SK-N-SH (cell line): ENCODE results near the gene CNTN2. TPM values are rescaled to one million over a fixed set of nuclear protein-coding genes. Genes with fewer than 3 reads are reported as not detected.

Source experiments
- CTCF ChIA-PET: fragments of 300-600, 350-600 bp; formaldehyde crosslinking; extraction: SDS; loops from one replicate; lab custom pipeline; 2021; lab: Yijun Ruan, JAX
- POLR2A ChIA-PET: fragments of 350-600 bp; sonication (Branson Sonifier 250); formaldehyde crosslinking; extraction: SDS; loops from one replicate; lab custom pipeline; 2020; ENCODE audit warnings: antibody characterized with exemption, inconsistent platforms; lab: Yijun Ruan, JAX
- DNase-seq: peaks from one replicate; pipeline ENCODE4 v3.0.0; 2012
- H2AFZ ChIP-seq: fragments of 200-600 bp; sonication (generic); 2 replicates; pipeline ENCODE4 v1.8.1; 2016; ENCODE audit warnings: antibody characterized with exemption, mild to moderate bottlenecking, low read depth
- H3F3A ChIP-seq: fragments of 200-600 bp; sonication (generic); replicated peaks from 2 replicates; pipeline ENCODE3; 2016; ENCODE audit warnings: antibody characterized with exemption, mild to moderate bottlenecking; ENCODE audit not compliant: insufficient read depth
- H3K27ac ChIP-seq, 2 experiments: fragments of 200-500 bp in 1 of 2; fragments of 200-600 bp in 1 of 2; sonication (Bioruptor generic) in 1 of 2; sonication (generic), shearing (Covaris generic) in 1 of 2; 2 replicates each; pipeline versions ENCODE4 v1.5.1 to v1.6.1; 2014 to 2016; ENCODE audit warnings: low read depth in 2 of 2, inconsistent platforms in 1 of 2, low read length in 1 of 2, mild to moderate bottlenecking in 1 of 2, mixed read lengths in 1 of 2
- H3K27me3 ChIP-seq: fragments of 200-600 bp; sonication (generic), shearing (Covaris generic); 2 replicates; pipeline ENCODE4 v1.6.1; 2016; ENCODE audit warnings: mixed run types; ENCODE audit not compliant: insufficient read depth
- H3K36me3 ChIP-seq, 2 experiments: fragments of 200-500 bp in 1 of 2; fragments of 200-600 bp in 1 of 2; sonication (Bioruptor generic) in 1 of 2; sonication (generic) in 1 of 2; replicated peaks in 1 of 2; 2 replicates each; pipeline versions ENCODE3 to v1.5.1; 2014 to 2016; ENCODE audit warnings: low read length in 1 of 2, mild to moderate bottlenecking in 1 of 2; ENCODE audit not compliant: insufficient read depth in 2 of 2, control insufficient read depth in 1 of 2
- H3K4me1 ChIP-seq, 2 experiments: fragments of 200-500 bp in 1 of 2; fragments of 200-600 bp in 1 of 2; sonication (Bioruptor generic) in 1 of 2; sonication (generic), shearing (Covaris generic) in 1 of 2; 2 replicates each; pipeline versions ENCODE4 v1.5.1 to v1.6.1; 2014 to 2016; ENCODE audit warnings: low read depth in 1 of 2, low read length in 1 of 2, mixed run types in 1 of 2; ENCODE audit not compliant: insufficient read depth in 2 of 2, control insufficient read depth in 1 of 2
- H3K4me2 ChIP-seq: fragments of 200-600 bp; sonication (generic), shearing (Covaris generic); 2 replicates; pipeline ENCODE4 v1.6.1; 2017; ENCODE audit warnings: mixed run types
- H3K4me3 ChIP-seq, 2 experiments: fragments of 200-500 bp in 1 of 2; fragments of 200-600 bp in 1 of 2; sonication (Bioruptor generic) in 1 of 2; sonication (generic), shearing (Covaris generic) in 1 of 2; 2 replicates each; pipeline versions ENCODE4 v1.5.1 to v1.8.1; 2014 to 2016; ENCODE audit warnings: low read depth in 2 of 2, inconsistent platforms in 1 of 2, low read length in 1 of 2, mild to moderate bottlenecking in 1 of 2, mixed read lengths in 1 of 2, moderate library complexity in 1 of 2
- H3K79me2 ChIP-seq: fragments of 200-600 bp; sonication (generic); 2 replicates; pipeline ENCODE4 v1.8.1; 2017; ENCODE audit warnings: mild to moderate bottlenecking; ENCODE audit not compliant: insufficient read depth
- H3K9ac ChIP-seq: fragments of 200-600 bp; sonication (generic); 2 replicates; pipeline ENCODE4 v1.6.1; 2017; ENCODE audit warnings: mixed run types
- H3K9me2 ChIP-seq: fragments of 200-600 bp; sonication (generic); 2 replicates; pipeline ENCODE4 v1.6.1; 2017; ENCODE audit warnings: mixed run types
- H3K9me3 ChIP-seq: fragments of 200-600 bp; sonication (generic); 2 replicates; pipeline ENCODE4 v1.6.1; 2017; ENCODE audit warnings: mixed run types, mild to moderate bottlenecking, moderate library complexity
- H4K20me1 ChIP-seq: fragments of 200-600 bp; sonication (generic); 2 replicates; pipeline ENCODE4 v1.6.1; 2017; ENCODE audit warnings: mild to moderate bottlenecking, mixed run types; ENCODE audit not compliant: insufficient read depth
- CHD2 ChIP-seq: fragments of 150-350 bp; IDR thresholded peaks from 2 replicates; pipeline ENCODE4 v1.6.1; 2018; ENCODE audit warnings: low read length; ENCODE audit not compliant: partially characterized antibody
- CTCF ChIP-seq: fragments of 200-600 bp; sonication (generic); IDR thresholded peaks from 2 replicates; pipeline ENCODE4 v1.6.1; 2017; ENCODE audit warnings: antibody characterized with exemption, mild to moderate bottlenecking, moderate library complexity
- ELF1 ChIP-seq: IDR thresholded peaks from 2 replicates; pipeline ENCODE4 v1.4.0; 2012
- EP300 ChIP-seq, 2 experiments: IDR thresholded peaks; 2 replicates each; pipeline versions ENCODE4 v1.4.0 to v1.6.1; 2012; ENCODE audit warnings: borderline replicate concordance in 1 of 2, low read depth in 1 of 2, low read length in 1 of 2
- FOSL2 ChIP-seq: IDR thresholded peaks from 2 replicates; pipeline ENCODE4 v1.4.0; 2012; ENCODE audit warnings: low read depth, mild to moderate bottlenecking, moderate library complexity, borderline replicate concordance
- FOXJ3 ChIP-seq: sonication (generic); formaldehyde crosslinking; IDR thresholded peaks from 2 replicates; pipeline ENCODE4 v1.5.1; 2020; ENCODE audit warnings: mild to moderate bottlenecking, missing genetic modification reagents
- FOXM1 ChIP-seq: IDR thresholded peaks from 2 replicates; pipeline ENCODE4 v1.4.0; 2012; ENCODE audit warnings: low read depth, mild to moderate bottlenecking
- IRF3 ChIP-seq: fragments of 150-350 bp; IDR thresholded peaks from 2 replicates; pipeline ENCODE4 v1.6.1; 2016; ENCODE audit warnings: mild to moderate bottlenecking, low read depth, low read length
- MEF2A ChIP-seq: IDR thresholded peaks from 2 replicates; pipeline ENCODE4 v1.4.0; 2012; ENCODE audit warnings: low read depth, borderline replicate concordance
- NRF1 ChIP-seq: IDR thresholded peaks from 2 replicates; pipeline ENCODE4 v1.6.1; 2012; ENCODE audit warnings: low read depth, mild to moderate bottlenecking, low read length
- PBX3 ChIP-seq: IDR thresholded peaks from 2 replicates; pipeline ENCODE4; 2012
- RAD21 ChIP-seq: IDR thresholded peaks from 2 replicates; pipeline ENCODE4 v1.6.1; 2012; ENCODE audit warnings: mild to moderate bottlenecking, low read length
- RCOR1 ChIP-seq: fragments of 150-350 bp; IDR thresholded peaks from 2 replicates; pipeline ENCODE4 v1.6.1; 2017; ENCODE audit warnings: antibody characterized with exemption, low read length
- RFX5 ChIP-seq: IDR thresholded peaks from 2 replicates; pipeline ENCODE4 v1.6.1; 2012; ENCODE audit warnings: mild to moderate bottlenecking, improper control_type of control experiment, low read length
- TAF1 ChIP-seq: IDR thresholded peaks from 2 replicates; pipeline ENCODE4 v1.6.1; 2012; ENCODE audit warnings: low read depth, mild to moderate bottlenecking, low read length, moderate library complexity, borderline replicate concordance
- TEAD4 ChIP-seq: IDR thresholded peaks from 2 replicates; pipeline ENCODE4 v1.4.0; 2012; ENCODE audit warnings: mild to moderate bottlenecking, borderline replicate concordance; ENCODE audit not compliant: insufficient read depth
- USF2 ChIP-seq: fragments of 150-350 bp; IDR thresholded peaks from 2 replicates; pipeline ENCODE4 v1.6.1; 2017; ENCODE audit warnings: antibody characterized with exemption, low read length, low read depth, borderline replicate concordance
- YY1 ChIP-seq: IDR thresholded peaks from 2 replicates; pipeline ENCODE4 v1.4.0; 2012; ENCODE audit warnings: low read depth, mild to moderate bottlenecking
- ZBTB33 ChIP-seq: IDR thresholded peaks from 2 replicates; pipeline ENCODE4 v1.4.0; 2012; ENCODE audit warnings: low read depth, borderline replicate concordance
- WGBS: methylation state at CpG from one replicate; pipeline ENCODE4 v1.1.6; 2017; ENCODE audit warnings: low lambda C conversion rate; 5-methylcytosine and 5-hydroxymethylcytosine counted together
- polyA plus RNA-seq, 3 experiments: library from polyadenylated mRNA; depleted of rRNA; stranded (reverse); fragments of >200 nt; gene quantifications; 2 replicates each; pipeline ENCODE4 v1.2.3, GENCODE V29; 2012

CNTN2 gene
- polyA plus RNA-seq, 1 of the 3 experiments (the other 2 are of a cell fraction): 0.02 TPM

GRCh38 chr1:205018381-205018780 is 24.6 kb upstream of the CNTN2 start:
- Histone ChIP-seq H3K4me1 (peaks cover 0 to 14% of the 10 kb centered on the region in 2 experiments; a peak in 3 of 4 replicates), H4K20me1 (no peaks in the 10 kb centered on the region), H3K9me3 (no peaks in the 10 kb centered on the region), H3K79me2 (no peaks in the 10 kb centered on the region), H3K4me2 (no peak overlapping the region), H3K27me3 (no peaks in the 10 kb centered on the region), H3F3A (no peaks in the 10 kb centered on the region), H3K36me3 (no peaks in the 10 kb centered on the region), H2AFZ (no peak overlapping the region), H3K4me3 (no peak overlapping the region), H3K9me2 (no peaks in the 10 kb centered on the region), H3K9ac (no peak overlapping the region), H3K27ac (no peak overlapping the region)
- 29% methylated on average over 2 of the region's 2 CpGs for WGBS
- TF ChIP-seq TAF1 (no peak), YY1 (no peak), CHD2 (no peak), RFX5 (no peak), EP300 (IDR thresholded peaks at IDR 0.05; ENCODE audit: borderline replicate concordance in 1 of 2, low read depth in 1 of 2, low read length in 1 of 2) (no peak), ZBTB33 (no peak), TEAD4 (no peak), CTCF (no peak), ELF1 (no peak), RAD21 (no peak), NRF1 (no peak), PBX3 (no peak), FOXJ3 (CRISPR knock-in tag) (no peak), RCOR1 (no peak), FOSL2 (no peak), FOXM1 (no peak), IRF3 (no peak), MEF2A (no peak), USF2 (no peak)
- ChIA-PET POLR2A (no interaction called here), CTCF (interaction anchor here (0.9 to 6.1 kb wide), 6 partner anchors 14 to 238 kb away, joined by 3 to 49 read pairs (median 5); no protein-coding TSS in a partner anchor)
- DNase-seq: no peak
